Measurements from ENCODE around the gene DMAC1.

GRCh38 chr9:7819984-7820383, 20.4 kb upstream of the DMAC1 start:
- TF ChIP-seq CTCF (IDR thresholded peaks at IDR 0.05) (no peak), POLR2A (IDR thresholded peaks at IDR 0.05) (no peak)

Measured in right lobe of liver (tissue), 4 donors.